ENCODE results near the gene TIGD4.
A peak's percentile ranks its signal among the peaks of the same experiment; 100 is the strongest.
"Not testable (repeated sequence)": the region's sequence is repeated elsewhere in the genome, so short reads cannot be mapped to it uniquely, and the experiment has no call there.

TIGD4 gene

GRCh38 chr4:152773339-152773738, 6.2 kb downstream of the TIGD4 start:
- TF ChIP-seq CTCF (IDR thresholded peaks at IDR 0.05; ENCODE audit: insufficient read depth, low read length, poor library complexity, severe bottlenecking) = no peak
- no peak for DNase-seq (ENCODE audit: extremely low read depth, insufficient read length)
- Histone ChIP-seq H3K27me3 (replicated peaks; ENCODE audit: control insufficient read depth, insufficient read depth, low read length) (no peaks in the 10 kb centered on the region), H3K36me3 (ENCODE audit: control insufficient read depth, insufficient read depth, low read length) (no peaks in the 10 kb centered on the region), H3K4me3 (replicated peaks; ENCODE audit: low read depth, low read length) (no peak overlapping the region)

- Histone ChIP-seq H3K4me3 (replicated peaks; ENCODE audit: low read depth, low read length) (no peak overlapping the region), H3K27me3 (replicated peaks; ENCODE audit: control insufficient read depth, insufficient read depth, low read length) (no peaks in the 10 kb centered on the region), H3K36me3 (ENCODE audit: control insufficient read depth, insufficient read depth, low read length) (no peaks in the 10 kb centered on the region)
- no peak for TF ChIP-seq CTCF (IDR thresholded peaks at IDR 0.05; ENCODE audit: insufficient read depth, low read length, poor library complexity, severe bottlenecking)
- peak; percentile 26 for DNase-seq (ENCODE audit: extremely low read depth, insufficient read length)
These were observed 7.6 kb downstream of the TIGD4 start for GRCh38 chr4:152771741-152772533.

GRCh38 chr4:152765069-152765737, 14.3 kb downstream of the TIGD4 start:
- H3K27me3 ChIP-seq (replicated peaks; ENCODE audit: control insufficient read depth, insufficient read depth, low read length); H3K36me3 ChIP-seq (ENCODE audit: control insufficient read depth, insufficient read depth, low read length); H3K4me3 ChIP-seq (replicated peaks; ENCODE audit: low read depth, low read length); DNase-seq (ENCODE audit: extremely low read depth, insufficient read length): not testable (repeated sequence)

- Histone ChIP-seq H3K36me3 (ENCODE audit: control insufficient read depth, insufficient read depth, low read length) (no peaks in the 10 kb centered on the region), H3K4me3 (replicated peaks; ENCODE audit: low read depth, low read length) (no peak overlapping the region), H3K27me3 (replicated peaks; ENCODE audit: control insufficient read depth, insufficient read depth, low read length) (no peaks in the 10 kb centered on the region)
- no peak for DNase-seq (ENCODE audit: extremely low read depth, insufficient read length)
- TF ChIP-seq CTCF (IDR thresholded peaks at IDR 0.05; ENCODE audit: insufficient read depth, low read length, poor library complexity, severe bottlenecking) = no peak
These were observed 15.7 kb downstream of the TIGD4 start for GRCh38 chr4:152763796-152764195.

- H3K36me3 ChIP-seq (ENCODE audit: control insufficient read depth, insufficient read depth, low read length) = no peaks in the 10 kb centered on the region
- no peak for DNase-seq (ENCODE audit: extremely low read depth, insufficient read length)
- H3K27me3 ChIP-seq (replicated peaks; ENCODE audit: control insufficient read depth, insufficient read depth, low read length) = no peaks in the 10 kb centered on the region; the same call in 1 of the 2 replicates
- TF ChIP-seq CTCF (IDR thresholded peaks at IDR 0.05; ENCODE audit: insufficient read depth, low read length, poor library complexity, severe bottlenecking) = no peak
- no peak overlapping the region for H3K4me3 ChIP-seq (replicated peaks; ENCODE audit: low read depth, low read length)
These were observed 30.9 kb downstream of the TIGD4 start for GRCh38 chr4:152748619-152749018.

GRCh38 chr4:152747444-152747843, 32.1 kb downstream of the TIGD4 start:
- DNase-seq (ENCODE audit: extremely low read depth, insufficient read length) = no peak
- Histone ChIP-seq H3K4me3 (replicated peaks; ENCODE audit: low read depth, low read length) (no peak overlapping the region), H3K36me3 (ENCODE audit: control insufficient read depth, insufficient read depth, low read length) (no peaks in the 10 kb centered on the region), H3K27me3 (replicated peaks; ENCODE audit: control insufficient read depth, insufficient read depth, low read length) (no peaks in the 10 kb centered on the region; the same call in 1 of the 2 replicates)
- TF ChIP-seq CTCF (IDR thresholded peaks at IDR 0.05; ENCODE audit: insufficient read depth, low read length, poor library complexity, severe bottlenecking) = no peak
